Measurements from ENCODE around the gene OR4K14. TPM values are rescaled to one million over a fixed set of nuclear protein-coding genes. Genes with fewer than 3 reads are reported as not detected.

OR4K14 gene, protein sequence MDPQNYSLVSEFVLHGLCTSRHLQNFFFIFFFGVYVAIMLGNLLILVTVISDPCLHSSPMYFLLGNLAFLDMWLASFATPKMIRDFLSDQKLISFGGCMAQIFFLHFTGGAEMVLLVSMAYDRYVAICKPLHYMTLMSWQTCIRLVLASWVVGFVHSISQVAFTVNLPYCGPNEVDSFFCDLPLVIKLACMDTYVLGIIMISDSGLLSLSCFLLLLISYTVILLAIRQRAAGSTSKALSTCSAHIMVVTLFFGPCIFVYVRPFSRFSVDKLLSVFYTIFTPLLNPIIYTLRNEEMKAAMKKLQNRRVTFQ
- not detected in 2 replicates for polyA plus RNA-seq

DNA sequence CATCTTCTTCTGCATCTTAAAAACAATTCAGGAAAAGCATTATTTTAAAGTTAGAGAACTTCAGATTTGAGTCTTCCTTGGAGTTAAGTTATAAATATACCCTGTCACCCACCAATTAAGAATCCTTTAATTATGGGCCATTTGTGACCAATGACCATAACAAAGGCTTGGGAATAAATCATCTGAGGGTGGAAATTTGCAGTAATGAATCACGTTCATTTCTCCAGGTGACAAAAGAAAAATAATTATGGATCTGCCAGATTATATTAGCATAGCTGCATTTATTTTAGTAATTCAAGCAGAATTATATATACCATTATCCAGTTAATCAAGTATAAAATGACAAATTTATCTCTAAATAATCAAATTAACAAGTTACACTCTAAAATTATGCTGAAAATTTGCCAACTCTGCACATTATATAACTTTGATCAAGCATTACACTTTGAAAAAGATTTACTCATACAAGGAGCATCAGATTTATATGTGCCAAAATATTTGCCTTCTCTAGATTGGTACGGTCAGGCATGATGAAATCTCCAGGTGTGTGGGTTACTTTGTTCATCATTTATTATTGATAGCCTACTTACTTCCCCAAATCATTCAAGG, at the start of gene OR4K14:
TSS of gene OR4K14 (minus strand) at position 51 of the 609 bp plus-strand sequence. CDS start 4,114 bp downstream, outside the sequence.

DNA sequence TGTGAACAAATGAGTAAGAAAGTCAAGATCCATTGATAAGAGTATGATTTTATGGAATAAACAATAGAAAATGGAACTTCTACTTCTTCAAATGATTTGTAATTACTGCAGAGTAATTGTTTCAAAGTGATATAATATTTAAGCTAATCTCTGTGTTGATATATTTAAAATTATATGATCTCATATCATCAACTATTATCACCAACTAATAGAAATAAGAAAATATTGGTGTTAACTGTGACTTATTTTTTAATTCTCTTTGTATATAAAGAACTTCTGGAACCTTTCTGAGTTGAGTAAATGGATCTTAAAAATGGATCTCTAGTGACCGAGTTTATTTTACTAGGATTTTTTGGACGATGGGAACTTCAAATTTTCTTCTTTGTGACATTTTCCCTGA, 40.6 kb upstream of the OR4K14 start, which contains the start of gene OR4L1:
TSS of gene OR4L1 (plus strand) at position 301 of the 400 bp plus-strand sequence. CDS start at position 301, 0 bp downstream.

DNA sequence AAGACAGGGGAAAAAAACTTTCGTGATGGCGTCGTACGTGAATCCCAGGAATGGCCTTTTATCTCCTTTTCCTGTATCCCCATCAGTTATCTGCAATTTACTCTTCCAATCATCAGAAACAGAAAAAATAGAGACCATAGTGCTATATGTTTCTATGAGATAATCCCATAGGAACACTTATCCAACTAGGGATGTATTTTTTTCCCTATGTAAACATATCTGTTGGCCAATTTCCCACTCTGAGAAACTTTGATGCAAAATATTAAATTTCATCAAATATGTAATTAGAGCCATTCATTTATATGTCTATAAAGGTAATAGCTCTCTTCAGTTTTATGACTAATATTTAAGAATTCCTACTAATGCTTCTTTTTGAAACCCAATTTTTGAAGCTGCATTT, 16.8 kb upstream of the OR4K14 start, which contains the start of gene OR4K13:
TSS of gene OR4K13 (minus strand) at position 101 of the 400 bp plus-strand sequence. CDS start 1,280 bp downstream, outside the sequence.

DNA sequence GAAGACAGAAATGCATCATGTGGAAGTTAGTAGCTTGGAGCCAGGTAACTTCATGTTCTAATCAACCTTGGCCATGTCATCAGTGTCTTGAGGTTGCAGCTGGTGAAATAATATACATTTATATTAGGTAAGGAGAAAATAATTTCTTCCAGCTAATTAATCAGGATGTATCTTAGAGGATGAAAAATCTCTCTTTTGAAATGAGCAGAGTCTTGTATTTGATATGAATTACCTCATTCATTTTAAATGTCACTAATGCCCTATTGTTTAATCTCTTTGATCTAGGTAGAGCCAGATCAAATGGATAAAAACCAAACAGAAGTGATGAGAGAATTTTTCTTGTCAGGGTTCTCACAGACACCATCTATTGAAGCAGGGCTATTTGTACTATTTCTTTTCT, 17.2 kb downstream of the OR4K14 start, which contains the start of gene OR4Q2:
TSS of gene OR4Q2 (plus strand) at position 301 of the 400 bp plus-strand sequence.

DNA sequence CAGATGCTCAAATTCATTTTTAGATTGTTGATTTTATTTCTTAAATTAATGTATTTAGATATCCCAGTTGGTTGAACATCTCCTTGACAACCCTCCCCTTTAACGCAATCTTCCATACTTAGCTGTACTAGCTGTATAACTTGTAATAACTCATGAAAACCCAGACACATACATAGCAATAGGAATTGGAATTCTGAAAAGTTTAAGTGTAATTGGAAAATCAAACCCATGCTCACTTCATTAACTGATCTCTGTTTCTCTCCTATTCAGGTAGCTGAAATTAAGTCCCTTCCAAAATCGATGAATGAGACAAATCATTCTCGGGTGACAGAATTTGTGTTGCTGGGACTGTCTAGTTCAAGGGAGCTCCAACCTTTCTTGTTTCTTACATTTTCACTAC, 43.8 kb downstream of the OR4K14 start, which contains the start of gene OR4K15:
TSS of gene OR4K15 (plus strand) at position 301 of the 400 bp plus-strand sequence. CDS start at position 301, 0 bp downstream.

Other genes starting within 250 kb of the OR4K14 start
- not detected in 2 replicates for gene OR4M1, start 245.8 kb downstream of the OR4K14 start, polyA plus RNA-seq
- not detected in 2 replicates for gene OR4N2, start 215.5 kb downstream of the OR4K14 start, polyA plus RNA-seq
- gene OR4K2, start 144.2 kb downstream of the OR4K14 start, polyA plus RNA-seq = not detected in 2 replicates
- gene OR4K5, start 98.7 kb downstream of the OR4K14 start, polyA plus RNA-seq = not detected in 2 replicates
- not detected in 2 replicates for gene OR4K1, start 88.4 kb downstream of the OR4K14 start, polyA plus RNA-seq
- gene OR4K15, start 43.7 kb downstream of the OR4K14 start, polyA plus RNA-seq = not detected in 2 replicates
- gene OR4Q2, start 17.1 kb downstream of the OR4K14 start, polyA plus RNA-seq = not detected in 2 replicates
- gene OR4K13, start 16.7 kb upstream of the OR4K14 start, polyA plus RNA-seq = not detected in 2 replicates
- not detected in 2 replicates for gene OR4L1, start 40.7 kb upstream of the OR4K14 start, polyA plus RNA-seq
- gene OR4K17, start 91.4 kb upstream of the OR4K14 start, polyA plus RNA-seq = not detected in 2 replicates
- not detected in 2 replicates for gene OR4N5, start 119.5 kb upstream of the OR4K14 start, polyA plus RNA-seq
- 0.10 TPM in 1 of 2 replicates, not detected in the other for gene OR11G2, start 171.6 kb upstream of the OR4K14 start, polyA plus RNA-seq
- not detected in 2 replicates for gene OR11H6, start 204.4 kb upstream of the OR4K14 start, polyA plus RNA-seq
- gene OR11H7, start 209.7 kb upstream of the OR4K14 start, polyA plus RNA-seq = not detected in 2 replicates
- not detected in 2 replicates for gene OR11H4, start 220.0 kb upstream of the OR4K14 start, polyA plus RNA-seq